GM12864 (cell line): ENCODE measurements around the gene DAB2IP.

Experiments used
- DNase-seq: peaks from one replicate; pipeline ENCODE4 v3.0.0-alpha.2; 2011; ENCODE audit warnings: low read depth
- H3K4me3 ChIP-seq: 2 replicates; pipeline ENCODE4 v1.5.1; 2011; ENCODE audit warnings: mild to moderate bottlenecking, low read depth, low read length, control low read depth
- CTCF ChIP-seq: IDR thresholded peaks from 2 replicates; pipeline ENCODE4 v1.5.1; 2011; ENCODE audit warnings: low read depth, mild to moderate bottlenecking, moderate library complexity, low read length, control low read depth, inconsistent platforms; ENCODE audit errors: missing control alignments

DAB2IP gene

GRCh38 chr9:121717141-121717991, 65.9 kb downstream of the DAB2IP start:
- DNase-seq = no peak
- H3K4me3 ChIP-seq = no peak overlapping the region
- no peak for TF ChIP-seq CTCF

GRCh38 chr9:121718084-121718483, 66.7 kb downstream of the DAB2IP start:
- DNase-seq = no peak
- no peak for TF ChIP-seq CTCF
- H3K4me3 ChIP-seq = no peak overlapping the region

GRCh38 chr9:121718501-121718900, 67.1 kb downstream of the DAB2IP start:
- H3K4me3 ChIP-seq = no peak overlapping the region
- DNase-seq = no peak
- TF ChIP-seq CTCF = no peak

- TF ChIP-seq CTCF = no peak
- no peak for DNase-seq
- H3K4me3 ChIP-seq = no peak overlapping the region
Measured at GRCh38 chr9:121720311-121721057, 69.0 kb downstream of the DAB2IP start.

- TF ChIP-seq CTCF = peak; percentile 5
- no peak for DNase-seq
- H3K4me3 ChIP-seq = no peak overlapping the region
Measured at GRCh38 chr9:121721058-121721350, 69.6 kb downstream of the DAB2IP start.

- TF ChIP-seq CTCF = no peak
- no peak overlapping the region for H3K4me3 ChIP-seq
- DNase-seq = no peak
Measured at GRCh38 chr9:121721770-121722169, 70.3 kb downstream of the DAB2IP start.
